Prostate gland (tissue), 2 donors: ENCODE data around the gene GBE1. TPM values are rescaled to one million over a fixed set of nuclear protein-coding genes. Genes with fewer than 3 reads are reported as not detected.

Source experiments
- DNase-seq: peaks from one replicate; pipeline ENCODE4 v3.0.0-alpha.2; 2019; ENCODE audit warnings: low spot score
- H3K27ac ChIP-seq, 2 donors: fragments of 200-600 bp; sonication (generic); 2 replicates each; pipeline ENCODE4 v1.5.1; 2017 to 2019
- H3K27me3 ChIP-seq: fragments of 200-600 bp; sonication (generic); replicated peaks from 2 replicates; pipeline ENCODE4 v1.5.1; 2019; ENCODE audit not compliant: insufficient read depth
- H3K36me3 ChIP-seq, 2 donors: fragments of 200-600 bp; sonication (generic); 1 replicate in 1 of 2; 2 replicates in 1 of 2; pipeline versions ENCODE4 v1.5.1 to v1.8.1; 2017 to 2019
- H3K4me1 ChIP-seq: fragments of 200-600 bp; sonication (generic); replicated peaks from 2 replicates; pipeline ENCODE4 v1.5.1; 2019
- H3K4me3 ChIP-seq, 2 donors: fragments of 200-600 bp; sonication (generic); 2 replicates each; pipeline ENCODE4 v1.5.1; 2017 to 2019
- H3K9me3 ChIP-seq: fragments of 200-600 bp; sonication (generic); 2 replicates; pipeline ENCODE4 v1.5.1; 2017
- CTCF ChIP-seq, 4 experiments: fragments of 200-600 bp in 2 of 4; fragments of 450-650 bp in 2 of 4; sonication (generic) in 2 of 4; IDR thresholded peaks; 1 replicate in 3 of 4; 2 replicates in 1 of 4; pipeline ENCODE4 v1.5.1; 2016 to 2019; ENCODE audit warnings: antibody characterized with exemption in 4 of 4, mild to moderate bottlenecking in 2 of 4, moderate library complexity in 2 of 4
- POLR2A ChIP-seq: fragments of 450-650 bp; IDR thresholded peaks from one replicate; pipeline ENCODE4 v1.6.1; 2016; ENCODE audit warnings: antibody characterized with exemption, mild to moderate bottlenecking
- POLR2AphosphoS5 ChIP-seq: sonication (generic); formaldehyde crosslinking; IDR thresholded peaks from one replicate; pipeline ENCODE4 v1.6.1; 2017; ENCODE audit warnings: antibody characterized with exemption
- WGBS: methylation state at CpG from one replicate; pipeline ENCODE4 v1.1.5; 2018; 5-methylcytosine and 5-hydroxymethylcytosine counted together
- intact Hi-C: fragments of 100-400 bp; cut with DNase I; formaldehyde crosslinking; loops from one replicate; pipeline ENCODE4 v1.14.2; 2022
- total RNA-seq, 2 donors: library from RNA; depleted of rRNA; stranded (reverse); fragments of >200 nt; gene quantifications; one replicate each; pipeline ENCODE4 v1.1.0, GENCODE V29; 2016

The GBE1 gene
- total RNA-seq, 2 donors from 2014 or later = 15.8 to 18.3 TPM

GRCh38 chr3:81764665-81765064 is 3.2 kb upstream of the GBE1 start:
- H3K36me3 ChIP-seq = no peaks in the 10 kb centered on the region
- intact Hi-C loops = loop anchor here (10.0 kb wide), 2 partner anchors 100 to 370 kb away; no protein-coding TSS in a partner anchor
- no peaks in the 10 kb centered on the region for H3K9me3 ChIP-seq
- no peak overlapping the region for H3K4me3 ChIP-seq
- no peaks in the 10 kb centered on the region for H3K4me1 ChIP-seq
- DNase-seq = no peak
- no peak for TF ChIP-seq POLR2AphosphoS5
- TF ChIP-seq POLR2A = no peak
- no peak for TF ChIP-seq CTCF (IDR thresholded peaks at IDR 0.05)
- no peaks in the 10 kb centered on the region for H3K27me3 ChIP-seq
- H3K27ac ChIP-seq = no peak overlapping the region

DNA sequence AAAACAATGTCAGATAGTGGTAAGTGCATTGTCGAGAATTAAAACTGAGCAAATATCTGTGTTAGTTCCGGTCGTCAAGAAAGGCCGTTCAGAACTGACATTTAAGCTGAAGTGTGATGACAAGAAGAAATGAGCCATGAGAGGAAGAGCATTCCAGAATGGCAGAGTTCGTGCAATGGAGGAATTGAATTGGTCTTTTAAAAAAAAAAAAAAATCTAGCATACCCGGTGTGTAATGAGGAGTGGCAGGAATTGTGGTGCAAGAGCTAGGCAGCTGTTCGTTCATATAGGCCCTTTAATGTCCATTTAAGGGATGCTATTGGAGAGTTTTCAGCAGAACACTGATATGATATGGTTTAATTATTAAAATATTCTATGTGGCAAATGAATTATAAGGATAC is 2.6 kb upstream of the GBE1 start:
- intact Hi-C loops = loop anchor here (10.0 kb wide), 2 partner anchors 99 to 371 kb away; no protein-coding TSS in a partner anchor
- H3K27me3 ChIP-seq = no peaks in the 10 kb centered on the region
- H3K9me3 ChIP-seq = no peaks in the 10 kb centered on the region
- no peak for DNase-seq
- no peak overlapping the region for H3K27ac ChIP-seq
- no peaks in the 10 kb centered on the region for H3K36me3 ChIP-seq
- no peaks in the 10 kb centered on the region for H3K4me1 ChIP-seq
- TF ChIP-seq CTCF (IDR thresholded peaks at IDR 0.05) (no peak), POLR2A (no peak), POLR2AphosphoS5 (no peak)
- no peak overlapping the region for H3K4me3 ChIP-seq
- 76% methylated on average over 7 of the region's 7 CpGs for WGBS

GRCh38 chr3:81763001-81763400 is 1.6 kb upstream of the GBE1 start:
- no peaks in the 10 kb centered on the region for H3K4me1 ChIP-seq
- TF ChIP-seq POLR2AphosphoS5 = no peak
- TF ChIP-seq CTCF (IDR thresholded peaks at IDR 0.05) = no peak
- TF ChIP-seq POLR2A = no peak
- 79% methylated on average over 4 of the region's 4 CpGs for WGBS
- intact Hi-C loops = loop anchor here (10.0 kb wide), 2 partner anchors 98 to 372 kb away; no protein-coding TSS in a partner anchor
- no peaks in the 10 kb centered on the region for H3K9me3 ChIP-seq
- no peak overlapping the region for H3K4me3 ChIP-seq
- H3K36me3 ChIP-seq = no peaks in the 10 kb centered on the region
- no peak for DNase-seq
- H3K27ac ChIP-seq = no peak overlapping the region
- H3K27me3 ChIP-seq = no peaks in the 10 kb centered on the region

DNA sequence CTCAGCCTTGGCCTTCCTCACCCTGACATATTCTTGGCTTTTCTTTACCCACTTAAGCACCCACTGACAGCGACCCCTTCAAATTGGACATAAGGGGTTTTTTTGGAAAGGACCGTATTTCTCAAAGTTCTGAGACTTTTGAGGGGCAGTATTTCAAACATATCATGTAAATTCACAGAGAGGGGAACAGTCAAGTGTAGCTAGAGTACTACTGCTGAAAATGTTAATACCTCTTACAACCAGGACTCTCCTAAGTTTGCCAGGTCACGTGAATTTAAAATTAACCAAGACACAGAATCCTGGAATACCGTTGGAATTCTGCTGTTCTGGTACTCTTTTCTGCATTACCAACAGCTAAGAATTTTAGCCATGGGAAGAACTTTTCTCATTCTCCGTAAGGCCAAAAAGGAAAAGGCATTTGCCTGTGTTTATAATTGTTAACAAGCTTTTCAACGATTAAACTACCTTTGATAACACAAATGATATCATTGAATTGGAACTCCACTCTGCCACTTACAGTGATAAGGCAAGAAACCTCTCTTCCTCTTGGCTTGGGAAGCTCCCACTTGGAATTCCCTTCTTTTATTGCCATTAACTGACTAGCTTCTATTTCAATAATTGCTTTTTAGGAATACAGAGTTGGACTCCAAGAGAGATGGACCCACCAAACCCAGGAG is 597 bp upstream of the GBE1 start:
- WGBS = 35% methylated on average over 6 of the region's 6 CpGs

More for the DNA sequence above, 597 bp upstream of the GBE1 start:
- DNase-seq = no peak
- Histone ChIP-seq H3K27ac (peak overlapping the region; percentile 99), H3K9me3 (no peaks in the 10 kb centered on the region), H3K4me3 (peak overlapping the region; percentile 81), H3K4me1 (no peaks in the 10 kb centered on the region), H3K27me3 (no peaks in the 10 kb centered on the region), H3K36me3 (no peaks in the 10 kb centered on the region)
- no peak for TF ChIP-seq CTCF (IDR thresholded peaks at IDR 0.05)
- no peak for TF ChIP-seq POLR2AphosphoS5
- no peak for TF ChIP-seq POLR2A
- intact Hi-C loops = loop anchor here (10.0 kb wide), 2 partner anchors 97 to 373 kb away; no protein-coding TSS in a partner anchor
